HG03558 (cell line): ENCODE data around the gene PTPRK.
"Not testable (repeated sequence)": the region's sequence is repeated elsewhere in the genome, so short reads cannot be mapped to it uniquely, and the experiment has no call there.

Experiments
- ATAC-seq: cut with Tn5 transposase; IDR thresholded peaks from one replicate; pipeline ENCODE4 v1.9.1; 2021; ENCODE audit warnings: moderate number of reproducible peaks; ENCODE audit not compliant: unreplicated experiment; ENCODE audit errors: extremely low read depth

PTPRK gene

DNA sequence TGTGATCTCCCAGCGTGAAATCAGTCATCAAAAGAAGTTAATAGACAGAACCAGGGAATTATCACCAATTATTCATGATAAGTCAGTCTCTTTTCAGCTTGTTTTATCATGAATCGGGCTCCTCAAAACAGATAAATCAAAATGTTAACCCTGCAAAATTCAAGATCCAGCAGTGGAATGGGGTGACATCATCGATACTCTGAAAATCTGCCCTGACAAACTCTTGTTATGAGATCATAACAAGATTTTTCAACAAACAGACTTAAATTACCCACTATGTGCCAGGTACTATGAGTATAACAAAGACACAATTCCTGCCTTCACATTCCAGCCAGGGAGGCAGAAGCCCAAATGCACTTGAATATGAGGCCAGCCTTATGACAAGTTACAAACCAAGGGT lies 64.4 kb downstream of the PTPRK start:
- ATAC-seq, result no peak

GRCh38 chr6:128452713-128453112 lies 67.7 kb downstream of the PTPRK start:
- no peak for ATAC-seq

GRCh38 chr6:128446497-128446896 lies 73.9 kb downstream of the PTPRK start:
- no peak for ATAC-seq

DNA sequence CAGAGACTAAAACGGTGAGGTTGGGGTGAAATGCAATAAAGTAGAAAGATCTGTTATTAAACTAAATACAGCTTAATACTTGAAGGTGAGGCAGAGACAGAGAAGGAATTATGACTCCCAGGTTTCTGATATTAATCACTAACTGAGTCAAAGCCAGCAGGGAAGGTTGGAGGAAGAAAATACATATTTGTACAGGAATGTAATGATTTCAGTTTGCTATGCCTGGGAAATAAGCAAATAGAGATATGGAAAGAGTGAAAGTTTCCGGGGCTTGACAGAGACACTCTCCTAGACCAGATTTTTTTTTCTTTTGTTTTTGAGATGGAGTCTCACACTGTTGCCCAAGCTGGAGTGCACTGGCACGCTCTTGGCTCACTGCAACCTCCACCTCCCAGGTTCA lies 76.8 kb downstream of the PTPRK start:
- no peak for ATAC-seq

GRCh38 chr6:128439627-128440026 lies 80.8 kb downstream of the PTPRK start:
- ATAC-seq, result no peak

DNA sequence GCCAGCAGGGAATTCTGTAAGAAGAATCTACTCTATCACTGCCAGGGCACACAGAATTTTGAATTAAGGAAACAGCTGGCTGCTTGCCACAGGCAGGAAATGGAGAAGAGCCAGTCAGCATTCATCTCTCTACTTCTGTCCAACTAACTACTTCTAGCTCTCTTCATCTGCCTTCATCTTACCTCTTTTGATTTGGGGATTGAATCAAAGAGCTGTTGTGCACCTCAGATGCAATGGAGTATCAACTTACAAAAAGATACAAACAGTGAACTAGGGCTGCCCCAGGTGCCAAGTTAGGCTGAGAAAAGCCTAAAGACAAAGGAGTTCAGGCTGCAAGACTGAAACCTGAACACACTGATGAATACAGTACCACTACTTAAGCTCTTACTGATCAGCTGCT lies 82.0 kb downstream of the PTPRK start:
- no peak for ATAC-seq

- no peak for ATAC-seq
Observed at GRCh38 chr6:128437685-128438084, 82.7 kb downstream of the PTPRK start.

GRCh38 chr6:128434752-128435151 lies 85.6 kb downstream of the PTPRK start:
- ATAC-seq, result not testable (repeated sequence)

GRCh38 chr6:128432394-128432793 lies 88.0 kb downstream of the PTPRK start:
- ATAC-seq, result no peak

DNA sequence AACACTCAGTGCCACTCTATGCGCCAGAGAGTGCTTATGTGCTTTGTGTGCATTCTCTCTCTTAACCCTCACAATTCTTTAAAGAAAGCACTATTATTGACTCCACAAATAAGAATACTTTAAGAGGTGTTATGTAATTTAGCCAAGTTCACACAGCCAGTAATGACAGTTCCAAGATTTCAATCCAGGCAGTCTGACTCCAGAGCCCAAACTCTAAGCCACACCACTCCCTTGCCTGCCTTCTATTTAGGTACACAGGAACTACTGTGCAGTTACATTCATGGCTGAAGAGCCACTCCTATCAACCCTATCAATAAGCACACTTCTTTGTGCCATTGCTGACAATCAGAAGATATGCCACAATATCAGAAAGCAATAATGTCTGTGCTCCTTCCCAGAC lies 93.3 kb downstream of the PTPRK start:
- no peak for ATAC-seq

GRCh38 chr6:128425856-128426255 lies 94.5 kb downstream of the PTPRK start:
- ATAC-seq, result no peak

DNA sequence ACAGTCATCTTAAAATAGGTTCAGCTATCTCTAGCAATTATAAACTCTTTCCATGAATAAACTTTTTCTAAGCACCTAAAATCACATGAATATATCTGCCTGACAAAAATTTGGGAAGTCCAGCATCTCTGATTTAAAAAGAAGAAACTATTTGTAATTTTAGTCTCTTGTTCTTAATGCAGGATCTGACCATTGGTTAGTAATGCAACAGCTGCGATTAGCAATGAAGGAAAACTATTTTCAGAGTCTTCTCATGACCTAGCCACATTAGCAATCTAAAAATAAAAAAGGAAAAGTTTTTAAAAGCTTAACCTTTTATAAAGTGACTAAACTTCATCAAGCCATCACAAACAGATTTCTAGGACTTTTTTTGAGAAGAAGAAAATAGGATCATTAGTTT lies 97.5 kb downstream of the PTPRK start:
- ATAC-seq, result no peak

GRCh38 chr6:128422200-128422599 lies 98.2 kb downstream of the PTPRK start:
- ATAC-seq, result no peak

DNA sequence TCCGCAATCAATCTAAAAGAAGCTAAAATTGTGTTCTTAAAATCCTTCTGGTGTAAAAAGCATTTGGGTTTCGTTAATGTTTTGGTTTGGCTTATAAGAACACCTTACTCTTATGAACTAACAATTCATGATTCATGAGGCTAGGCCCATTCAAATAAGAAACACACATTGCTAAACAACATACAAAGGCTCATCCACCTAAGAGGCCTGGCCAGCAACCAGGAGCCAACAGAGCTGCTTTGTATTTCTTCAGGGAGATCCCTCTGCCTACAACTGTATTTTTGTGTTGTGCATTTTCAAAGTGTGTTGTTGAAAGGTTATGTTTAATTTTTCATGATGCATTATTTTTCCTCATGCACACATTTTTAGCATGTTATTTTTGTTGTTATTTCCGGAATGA lies 98.6 kb downstream of the PTPRK start:
- ATAC-seq, result no peak

DNA sequence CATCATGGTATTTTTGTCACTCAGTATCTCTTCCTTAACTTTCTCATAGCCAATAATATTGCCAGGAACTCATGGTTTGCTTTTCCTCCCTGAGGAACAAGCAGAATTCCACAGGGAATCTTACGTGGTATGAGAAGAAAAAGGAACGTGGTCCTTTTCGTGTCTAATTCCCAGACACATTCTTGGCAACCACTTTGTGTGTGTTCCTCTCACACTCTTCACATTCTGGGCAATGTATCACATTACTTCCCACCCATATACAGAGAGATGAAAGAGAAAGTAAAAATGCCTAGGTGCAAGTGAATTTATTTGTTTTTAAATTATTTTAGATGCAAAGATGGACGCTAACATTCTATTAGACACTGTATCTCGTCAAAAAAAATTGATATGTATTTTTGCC lies 102.7 kb downstream of the PTPRK start:
- no peak for ATAC-seq

DNA sequence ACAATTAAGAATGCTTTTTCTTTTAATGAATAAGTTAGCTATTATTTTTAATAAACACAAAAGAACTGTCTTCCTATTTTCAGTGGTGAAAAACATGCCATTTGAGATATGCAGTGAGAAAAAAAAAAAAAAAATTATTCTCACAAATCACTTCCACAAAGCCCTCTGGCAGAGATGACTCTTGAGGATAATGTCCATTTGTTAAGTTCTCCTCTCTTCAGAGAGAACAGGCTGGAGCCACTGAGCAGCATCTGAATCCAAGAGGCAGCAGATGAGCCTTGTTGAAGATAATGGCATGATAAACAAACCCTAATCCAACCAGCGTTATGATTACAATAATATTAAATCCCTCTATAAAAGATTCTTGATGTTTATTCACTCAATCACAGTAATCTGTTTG lies 105.0 kb downstream of the PTPRK start:
- ATAC-seq, result no peak

GRCh38 chr6:128414943-128415342 lies 105.5 kb downstream of the PTPRK start:
- no peak for ATAC-seq

DNA sequence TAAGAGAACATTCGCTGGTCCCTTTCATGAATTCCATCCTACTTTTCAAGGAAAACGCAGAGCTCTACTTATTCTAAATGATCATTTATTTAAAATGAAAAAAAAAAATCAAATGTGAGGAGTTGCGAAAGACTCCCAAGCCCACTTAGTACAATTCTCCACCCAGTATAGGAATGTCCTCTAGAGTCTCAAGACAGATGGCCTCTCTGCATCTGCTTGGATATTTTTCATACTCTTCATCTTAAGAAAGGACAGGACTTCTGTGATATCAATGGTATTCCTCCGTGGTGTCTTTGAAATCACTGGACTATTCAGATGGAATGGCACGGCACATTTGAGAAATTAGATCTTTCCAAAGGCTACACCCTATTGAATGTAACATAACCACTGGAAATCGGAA lies 107.1 kb downstream of the PTPRK start:
- no peak for ATAC-seq

DNA sequence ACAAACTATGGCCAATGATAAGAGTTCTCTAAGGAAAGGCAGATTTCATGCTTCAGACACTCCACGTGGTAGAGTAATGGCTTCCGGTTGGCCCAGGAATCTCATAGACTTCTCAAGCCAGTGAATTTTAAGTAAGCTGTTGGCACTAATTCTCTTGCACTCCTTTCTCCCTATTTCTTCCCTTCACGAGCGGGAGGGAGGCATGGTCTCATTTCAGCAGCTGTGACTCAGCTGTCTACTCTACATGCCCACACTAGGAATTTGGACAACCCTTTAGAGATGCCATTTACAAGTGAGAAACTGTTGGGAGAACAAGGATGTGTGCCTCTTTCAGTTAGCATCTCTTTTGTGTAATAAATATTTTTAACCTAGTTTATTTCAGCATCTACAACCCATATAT lies 107.7 kb downstream of the PTPRK start:
- ATAC-seq, result no peak

DNA sequence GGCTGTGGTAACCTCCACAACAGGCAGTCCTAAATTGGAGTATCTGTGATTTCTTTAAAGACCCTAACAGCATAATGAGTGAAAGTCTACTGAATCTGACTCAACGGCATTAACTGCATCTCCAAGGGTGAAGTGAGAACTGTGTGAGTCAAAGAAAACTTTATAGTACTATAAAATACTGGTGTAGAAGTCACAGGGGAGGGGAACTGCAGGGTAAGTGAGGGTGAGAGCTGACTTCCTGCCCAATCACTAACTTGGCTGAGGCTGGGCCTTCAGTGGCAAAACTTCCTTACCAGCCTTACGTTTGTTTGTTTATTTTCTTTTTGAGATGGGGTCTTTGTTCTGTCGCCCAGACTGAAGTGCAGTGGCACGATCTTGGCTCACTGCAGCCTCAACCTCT lies 109.8 kb downstream of the PTPRK start:
- ATAC-seq, result no peak

DNA sequence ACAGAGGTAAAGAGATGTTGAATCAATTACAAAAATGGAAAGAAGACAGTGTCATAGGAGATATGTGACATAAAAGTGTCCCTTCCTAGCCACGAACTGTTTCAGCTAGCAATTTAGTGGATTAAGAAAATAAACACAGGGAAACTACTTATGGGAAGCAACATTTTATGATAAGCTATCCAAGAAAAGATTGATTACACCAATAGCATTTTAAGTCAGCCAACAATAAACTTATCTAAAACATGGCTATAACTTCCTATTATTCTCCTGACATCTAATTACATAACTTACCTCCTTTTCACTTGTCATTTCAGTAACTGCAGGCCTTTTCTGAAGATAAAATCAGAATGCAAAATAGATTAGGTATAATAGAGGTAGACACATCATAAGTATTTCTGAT lies 111.4 kb downstream of the PTPRK start:
- no peak for ATAC-seq

DNA sequence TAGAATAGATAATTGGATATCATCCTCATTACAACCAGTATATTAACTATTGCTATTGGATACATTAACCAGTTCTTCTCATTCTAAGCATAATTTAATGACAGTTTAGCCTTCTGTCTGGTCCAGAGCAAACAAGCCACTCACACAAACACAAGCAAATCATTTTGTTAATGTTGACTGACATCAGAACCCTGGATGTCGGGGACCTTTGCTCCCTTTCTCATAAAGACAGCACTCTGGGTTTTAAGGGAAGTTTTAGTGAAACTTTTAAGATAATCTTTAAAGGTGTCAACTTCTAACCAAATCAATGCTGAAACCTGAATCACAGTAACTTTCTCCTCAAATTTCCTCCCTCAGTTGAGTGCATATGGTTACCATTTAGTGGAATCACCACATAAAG lies 113.9 kb downstream of the PTPRK start:
- no peak for ATAC-seq
